ENCODE results near the gene MARCHF2.

The MARCHF2 gene

DNA sequence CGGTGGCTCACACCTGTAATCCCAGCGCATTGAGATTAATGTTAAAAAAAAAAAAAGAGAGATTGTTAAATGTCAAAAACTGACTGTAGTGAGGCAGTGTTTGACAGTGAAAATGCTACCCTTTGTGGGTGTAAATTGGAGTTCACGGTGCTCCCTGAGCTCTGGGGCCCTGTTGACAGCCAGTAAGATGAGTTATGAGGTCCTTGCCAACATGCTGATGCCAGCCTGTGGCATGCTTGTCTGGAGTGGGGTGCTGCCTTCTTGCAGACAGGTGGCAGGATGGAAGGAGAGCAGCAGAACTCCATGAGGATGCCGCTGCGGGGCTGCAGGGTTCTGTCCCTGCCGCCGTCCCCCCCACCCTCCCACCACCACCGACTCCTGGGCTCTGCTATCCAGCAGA lies 63.4 kb downstream of the MARCHF2 start:
- no peak overlapping the region for H3K27ac ChIP-seq (ENCODE audit: low read length)
- no peaks in the 10 kb centered on the region for H3K27me3 ChIP-seq (ENCODE audit: insufficient read depth, low read length)
- H3K36me3 ChIP-seq (ENCODE audit: insufficient read depth, low read depth, low read length) = peaks cover 91% of the 10 kb centered on the region

GRCh38 chr19:8477889-8478288 lies 64.8 kb downstream of the MARCHF2 start:
- no peaks in the 10 kb centered on the region for H3K9me3 ChIP-seq (ENCODE audit: insufficient read depth, low read depth, low read length)

More for the DNA sequence above, 63.4 kb downstream of the MARCHF2 start:
- H3K4me1 ChIP-seq (ENCODE audit: insufficient read depth, low read length) = no peaks in the 10 kb centered on the region
- no peak overlapping the region for H3K9ac ChIP-seq (ENCODE audit: low read depth, low read length)
- H3K4me3 ChIP-seq (ENCODE audit: low read length) = no peak overlapping the region
- no peaks in the 10 kb centered on the region for H3K9me3 ChIP-seq (ENCODE audit: insufficient read depth, low read depth, low read length)

GRCh38 chr19:8478598-8478997 lies 65.5 kb downstream of the MARCHF2 start:
- Histone ChIP-seq H3K27me3 (ENCODE audit: insufficient read depth, low read length) (no peaks in the 10 kb centered on the region), H3K4me3 (ENCODE audit: low read length) (no peak overlapping the region), H3K36me3 (ENCODE audit: insufficient read depth, low read depth, low read length) (peaks cover 90% of the 10 kb centered on the region), H3K27ac (ENCODE audit: low read length) (no peak overlapping the region), H3K9ac (ENCODE audit: low read depth, low read length) (no peak overlapping the region), H3K9me3 (ENCODE audit: insufficient read depth, low read depth, low read length) (no peaks in the 10 kb centered on the region), H3K4me1 (ENCODE audit: insufficient read depth, low read length) (no peaks in the 10 kb centered on the region)

More at GRCh38 chr19:8477889-8478288, 64.8 kb downstream of the MARCHF2 start:
- Histone ChIP-seq H3K27ac (ENCODE audit: low read length) (no peak overlapping the region), H3K4me3 (ENCODE audit: low read length) (no peak overlapping the region), H3K27me3 (ENCODE audit: insufficient read depth, low read length) (no peaks in the 10 kb centered on the region), H3K4me1 (ENCODE audit: insufficient read depth, low read length) (no peaks in the 10 kb centered on the region), H3K9ac (ENCODE audit: low read depth, low read length) (no peak overlapping the region), H3K36me3 (ENCODE audit: insufficient read depth, low read depth, low read length) (peaks cover 90% of the 10 kb centered on the region)

- Histone ChIP-seq H3K9me3 (ENCODE audit: insufficient read depth, low read depth, low read length) (no peaks in the 10 kb centered on the region), H3K36me3 (ENCODE audit: insufficient read depth, low read depth, low read length) (peaks cover 90% of the 10 kb centered on the region), H3K27ac (ENCODE audit: low read length) (no peak overlapping the region), H3K4me3 (ENCODE audit: low read length) (no peak overlapping the region), H3K4me1 (ENCODE audit: insufficient read depth, low read length) (no peaks in the 10 kb centered on the region), H3K27me3 (ENCODE audit: insufficient read depth, low read length) (no peaks in the 10 kb centered on the region), H3K9ac (ENCODE audit: low read depth, low read length) (no peak overlapping the region)
Observed at GRCh38 chr19:8481201-8481600, 68.1 kb downstream of the MARCHF2 start.

- H3K27ac ChIP-seq (ENCODE audit: low read length) = no peak overlapping the region
- H3K36me3 ChIP-seq (ENCODE audit: insufficient read depth, low read depth, low read length) = peaks cover 90% of the 10 kb centered on the region
- H3K9me3 ChIP-seq (ENCODE audit: insufficient read depth, low read depth, low read length) = no peaks in the 10 kb centered on the region
- H3K4me1 ChIP-seq (ENCODE audit: insufficient read depth, low read length) = no peaks in the 10 kb centered on the region
- H3K4me3 ChIP-seq (ENCODE audit: low read length) = no peak overlapping the region
- no peaks in the 10 kb centered on the region for H3K27me3 ChIP-seq (ENCODE audit: insufficient read depth, low read length)
- H3K9ac ChIP-seq (ENCODE audit: low read depth, low read length) = no peak overlapping the region
Observed at GRCh38 chr19:8481616-8482015, 68.5 kb downstream of the MARCHF2 start.

- Histone ChIP-seq H3K4me3 (ENCODE audit: low read length) (no peak overlapping the region), H3K27ac (ENCODE audit: low read length) (no peak overlapping the region), H3K9ac (ENCODE audit: low read depth, low read length) (no peak overlapping the region), H3K36me3 (ENCODE audit: insufficient read depth, low read depth, low read length) (peaks cover 90% of the 10 kb centered on the region), H3K9me3 (ENCODE audit: insufficient read depth, low read depth, low read length) (no peaks in the 10 kb centered on the region), H3K27me3 (ENCODE audit: insufficient read depth, low read length) (no peaks in the 10 kb centered on the region), H3K4me1 (ENCODE audit: insufficient read depth, low read length) (no peaks in the 10 kb centered on the region)
Observed at GRCh38 chr19:8482696-8483095, 69.6 kb downstream of the MARCHF2 start.

GRCh38 chr19:8483165-8483564 lies 70.1 kb downstream of the MARCHF2 start:
- Histone ChIP-seq H3K36me3 (ENCODE audit: insufficient read depth, low read depth, low read length) (peaks cover 90% of the 10 kb centered on the region), H3K4me1 (ENCODE audit: insufficient read depth, low read length) (no peaks in the 10 kb centered on the region), H3K4me3 (ENCODE audit: low read length) (no peak overlapping the region), H3K27ac (ENCODE audit: low read length) (no peak overlapping the region), H3K27me3 (ENCODE audit: insufficient read depth, low read length) (no peaks in the 10 kb centered on the region), H3K9ac (ENCODE audit: low read depth, low read length) (no peak overlapping the region), H3K9me3 (ENCODE audit: insufficient read depth, low read depth, low read length) (no peaks in the 10 kb centered on the region)

DNA sequence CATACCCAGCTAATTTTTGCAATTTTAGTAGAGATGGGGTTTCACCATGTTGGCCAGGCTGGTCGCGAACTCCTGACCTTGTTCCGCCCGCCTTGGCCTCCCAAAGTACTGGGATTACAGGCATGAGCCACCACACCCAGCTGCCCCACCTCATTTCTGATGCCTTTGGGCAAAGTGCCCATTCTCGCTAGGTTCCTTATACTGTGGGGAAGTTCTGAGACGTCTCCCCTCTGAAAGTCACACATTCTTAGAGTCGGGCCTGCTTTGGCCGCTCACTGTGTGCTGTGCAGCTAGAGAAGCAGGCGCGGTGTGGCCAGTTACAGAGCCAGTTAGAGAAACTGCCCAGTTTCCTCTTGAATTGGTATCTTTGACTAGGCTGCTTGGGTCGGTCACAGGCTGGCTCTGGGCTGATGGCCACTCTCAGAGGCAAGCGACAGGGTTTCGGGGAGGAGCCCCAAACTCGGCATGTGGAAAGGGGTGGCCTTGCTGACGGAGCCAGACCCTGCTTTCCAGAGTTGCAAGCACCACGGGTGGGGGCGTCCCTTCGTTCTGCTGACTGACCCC lies 71.3 kb downstream of the MARCHF2 start:
- H3K27ac ChIP-seq (ENCODE audit: low read length) = no peak overlapping the region
- H3K9ac ChIP-seq (ENCODE audit: low read depth, low read length) = no peak overlapping the region
- H3K9me3 ChIP-seq (ENCODE audit: insufficient read depth, low read depth, low read length) = no peaks in the 10 kb centered on the region
- H3K27me3 ChIP-seq (ENCODE audit: insufficient read depth, low read length) = no peaks in the 10 kb centered on the region
- H3K4me3 ChIP-seq (ENCODE audit: low read length) = no peak overlapping the region
- peaks cover 90% of the 10 kb centered on the region for H3K36me3 ChIP-seq (ENCODE audit: insufficient read depth, low read depth, low read length)
- H3K4me1 ChIP-seq (ENCODE audit: insufficient read depth, low read length) = no peaks in the 10 kb centered on the region

DNA sequence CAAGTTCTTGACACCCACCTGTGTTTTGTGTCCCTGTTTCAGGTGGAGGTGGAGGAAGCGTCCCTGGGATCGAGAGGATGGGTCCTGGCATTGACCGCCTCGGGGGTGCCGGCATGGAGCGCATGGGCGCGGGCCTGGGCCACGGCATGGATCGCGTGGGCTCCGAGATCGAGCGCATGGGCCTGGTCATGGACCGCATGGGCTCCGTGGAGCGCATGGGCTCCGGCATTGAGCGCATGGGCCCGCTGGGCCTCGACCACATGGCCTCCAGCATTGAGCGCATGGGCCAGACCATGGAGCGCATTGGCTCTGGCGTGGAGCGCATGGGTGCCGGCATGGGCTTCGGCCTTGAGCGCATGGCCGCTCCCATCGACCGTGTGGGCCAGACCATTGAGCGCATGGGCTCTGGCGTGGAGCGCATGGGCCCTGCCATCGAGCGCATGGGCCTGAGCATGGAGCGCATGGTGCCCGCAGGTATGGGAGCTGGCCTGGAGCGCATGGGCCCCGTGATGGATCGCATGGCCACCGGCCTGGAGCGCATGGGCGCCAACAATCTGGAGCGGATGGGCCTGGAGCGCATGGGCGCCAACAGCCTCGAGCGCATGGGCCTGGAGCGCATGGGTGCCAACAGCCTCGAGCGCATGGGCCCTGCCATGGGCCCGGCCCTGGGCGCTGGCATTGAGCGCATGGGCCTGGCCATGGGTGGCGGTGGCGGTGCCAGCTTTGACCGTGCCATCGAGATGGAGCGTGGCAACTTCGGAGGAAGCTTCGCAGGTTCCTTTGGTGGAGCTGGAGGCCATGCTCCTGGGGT lies 72.7 kb downstream of the MARCHF2 start:
- Histone ChIP-seq H3K27ac (ENCODE audit: low read length) (no peak overlapping the region), H3K36me3 (ENCODE audit: insufficient read depth, low read depth, low read length) (peaks cover 89% of the 10 kb centered on the region), H3K4me1 (ENCODE audit: insufficient read depth, low read length) (no peaks in the 10 kb centered on the region), H3K27me3 (ENCODE audit: insufficient read depth, low read length) (no peaks in the 10 kb centered on the region), H3K4me3 (ENCODE audit: low read length) (no peak overlapping the region), H3K9ac (ENCODE audit: low read depth, low read length) (no peak overlapping the region), H3K9me3 (ENCODE audit: insufficient read depth, low read depth, low read length) (no peaks in the 10 kb centered on the region)

- H3K4me1 ChIP-seq (ENCODE audit: insufficient read depth, low read length) = no peaks in the 10 kb centered on the region
- no peak overlapping the region for H3K27ac ChIP-seq (ENCODE audit: low read length)
- H3K9me3 ChIP-seq (ENCODE audit: insufficient read depth, low read depth, low read length) = no peaks in the 10 kb centered on the region
- no peak overlapping the region for H3K4me3 ChIP-seq (ENCODE audit: low read length)
- peaks cover 80% of the 10 kb centered on the region for H3K36me3 ChIP-seq (ENCODE audit: insufficient read depth, low read depth, low read length)
- H3K9ac ChIP-seq (ENCODE audit: low read depth, low read length) = no peak overlapping the region
- H3K27me3 ChIP-seq (ENCODE audit: insufficient read depth, low read length) = no peaks in the 10 kb centered on the region
Observed at GRCh38 chr19:8486661-8487136, 73.6 kb downstream of the MARCHF2 start.

GRCh38 chr19:8487137-8487851 lies 74.2 kb downstream of the MARCHF2 start:
- no peaks in the 10 kb centered on the region for H3K4me1 ChIP-seq (ENCODE audit: insufficient read depth, low read length)

More at GRCh38 chr19:8487137-8487851, 74.2 kb downstream of the MARCHF2 start:
- H3K36me3 ChIP-seq (ENCODE audit: insufficient read depth, low read depth, low read length) = peaks cover 75% of the 10 kb centered on the region
- H3K9me3 ChIP-seq (ENCODE audit: insufficient read depth, low read depth, low read length) = no peaks in the 10 kb centered on the region
- H3K9ac ChIP-seq (ENCODE audit: low read depth, low read length) = no peak overlapping the region
- no peak overlapping the region for H3K4me3 ChIP-seq (ENCODE audit: low read length)
- H3K27ac ChIP-seq (ENCODE audit: low read length) = no peak overlapping the region
- no peaks in the 10 kb centered on the region for H3K27me3 ChIP-seq (ENCODE audit: insufficient read depth, low read length)

Data from iPS-20b (cell line).